ENCODE measurements around the gene SSMEM1.

SSMEM1 gene

DNA sequence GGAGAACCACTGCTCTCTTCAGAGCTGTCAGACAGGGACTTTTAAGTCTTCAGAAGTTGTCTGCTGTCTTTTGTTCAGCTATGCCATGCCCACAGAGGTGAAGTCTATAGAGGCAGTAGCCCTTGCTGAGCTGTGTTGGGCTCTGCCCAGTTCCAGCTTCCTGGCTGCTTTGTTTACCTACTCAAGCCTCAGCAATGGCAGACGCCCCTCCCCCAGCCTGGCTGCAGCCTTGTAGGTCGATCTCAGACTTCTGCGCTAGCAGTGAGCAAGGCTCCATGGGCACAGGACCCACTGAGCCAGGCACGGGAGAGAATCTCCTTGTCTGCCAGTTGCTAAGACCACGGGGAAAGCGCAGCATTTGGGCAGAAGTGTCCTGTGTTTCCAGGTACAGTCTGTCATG lies 46.9 kb downstream of the SSMEM1 start:
- ChIA-PET CTCF (no interaction called here), POLR2A (no interaction called here)
- DNase-seq (ENCODE audit: extremely low spot score), result no peak
- TF ChIP-seq SP1 (IDR thresholded peaks at IDR 0.05), result no peak
- TF ChIP-seq NFRKB (IDR thresholded peaks at IDR 0.05), result no peak
- no peak for TF ChIP-seq BHLHE40 (IDR thresholded peaks at IDR 0.05; ENCODE audit: borderline replicate concordance)
- no peak for TF ChIP-seq SUZ12 (IDR thresholded peaks at IDR 0.05)
- no peak for TF ChIP-seq ELF4 (IDR thresholded peaks at IDR 0.05)
- TF ChIP-seq ZNF384 (IDR thresholded peaks at IDR 0.05), result no peak
- no peak for TF ChIP-seq FOXK2 (IDR thresholded peaks at IDR 0.05)
- no peak for TF ChIP-seq L3MBTL2 (conservative IDR thresholded peaks at IDR 0.05)
- TF ChIP-seq PKNOX1 (IDR thresholded peaks at IDR 0.05), result no peak

GRCh38 chr7:130256704-130257103 lies 49.0 kb downstream of the SSMEM1 start:
- TF ChIP-seq BHLHE40 (IDR thresholded peaks at IDR 0.05; ENCODE audit: borderline replicate concordance) (no peak), ELF4 (IDR thresholded peaks at IDR 0.05) (no peak), FOXK2 (IDR thresholded peaks at IDR 0.05) (no peak), SUZ12 (IDR thresholded peaks at IDR 0.05) (no peak)
- DNase-seq (ENCODE audit: extremely low spot score), result no peak
- CTCF ChIA-PET, result no interaction called here
- POLR2A ChIA-PET, result no interaction called here

- no peak for DNase-seq (ENCODE audit: extremely low spot score)
- ChIA-PET POLR2A (interaction anchor here (0.6 kb wide), 1 partner anchor 580 kb away, joined by 3 read pairs; no protein-coding TSS in a partner anchor), CTCF (interaction anchor here (0.6 kb wide), 1 partner anchor 10 kb away, joined by 3 read pairs; no protein-coding TSS in a partner anchor)
- TF ChIP-seq TARDBP (IDR thresholded peaks at IDR 0.05) (no peak), ARNT (IDR thresholded peaks at IDR 0.05) (no peak), PKNOX1 (IDR thresholded peaks at IDR 0.05) (no peak), NFRKB (IDR thresholded peaks at IDR 0.05) (no peak), BHLHE40 (IDR thresholded peaks at IDR 0.05; ENCODE audit: borderline replicate concordance) (no peak), ELF4 (IDR thresholded peaks at IDR 0.05) (no peak), FOXM1 (IDR thresholded peaks at IDR 0.05; ENCODE audit: borderline replicate concordance) (no peak), ZNF384 (IDR thresholded peaks at IDR 0.05) (no peak), L3MBTL2 (conservative IDR thresholded peaks at IDR 0.05) (no peak), SUZ12 (IDR thresholded peaks at IDR 0.05) (no peak), CTBP1 (IDR thresholded peaks at IDR 0.05; ENCODE audit: borderline replicate concordance) (no peak), SP1 (IDR thresholded peaks at IDR 0.05) (no peak), FOXK2 (IDR thresholded peaks at IDR 0.05) (no peak), LEF1 (IDR thresholded peaks at IDR 0.05; ENCODE audit: borderline replicate concordance) (no peak), FOXA1 (IDR thresholded peaks at IDR 0.05) (no peak), HDGF (IDR thresholded peaks at IDR 0.05; ENCODE audit: borderline replicate concordance) (no peak)
Observed at GRCh38 chr7:130258494-130259078, 50.9 kb downstream of the SSMEM1 start.

GRCh38 chr7:130262448-130262847 lies 54.8 kb downstream of the SSMEM1 start:
- POLR2A ChIA-PET, result interaction anchor here (2.5 kb wide), 1 partner anchor 11 kb away, joined by 12 read pairs; no protein-coding TSS in a partner anchor
- no peak for DNase-seq (ENCODE audit: extremely low spot score)
- CTCF ChIA-PET, result no interaction called here
- TF ChIP-seq NFRKB (IDR thresholded peaks at IDR 0.05), result no peak
- no peak for TF ChIP-seq BHLHE40 (IDR thresholded peaks at IDR 0.05; ENCODE audit: borderline replicate concordance)
- no peak for TF ChIP-seq LEF1 (IDR thresholded peaks at IDR 0.05; ENCODE audit: borderline replicate concordance)
- TF ChIP-seq TARDBP (IDR thresholded peaks at IDR 0.05), result no peak
- no peak for TF ChIP-seq FOXK2 (IDR thresholded peaks at IDR 0.05)
- no peak for TF ChIP-seq FOXA1 (IDR thresholded peaks at IDR 0.05)
- no peak for TF ChIP-seq FOXM1 (IDR thresholded peaks at IDR 0.05; ENCODE audit: borderline replicate concordance)
- TF ChIP-seq PKNOX1 (IDR thresholded peaks at IDR 0.05), result no peak
- no peak for TF ChIP-seq SP1 (IDR thresholded peaks at IDR 0.05)
- no peak for TF ChIP-seq ELF4 (IDR thresholded peaks at IDR 0.05)
- TF ChIP-seq SUZ12 (IDR thresholded peaks at IDR 0.05), result no peak
- TF ChIP-seq ARNT (IDR thresholded peaks at IDR 0.05), result no peak
- TF ChIP-seq L3MBTL2 (conservative IDR thresholded peaks at IDR 0.05), result no peak
- TF ChIP-seq ZNF384 (IDR thresholded peaks at IDR 0.05), result no peak
- no peak for TF ChIP-seq CTBP1 (IDR thresholded peaks at IDR 0.05; ENCODE audit: borderline replicate concordance)
- no peak for TF ChIP-seq HDGF (IDR thresholded peaks at IDR 0.05; ENCODE audit: borderline replicate concordance)

GRCh38 chr7:130263130-130263529 lies 55.5 kb downstream of the SSMEM1 start:
- no peak for TF ChIP-seq FOXK2 (IDR thresholded peaks at IDR 0.05)
- TF ChIP-seq FOXM1 (IDR thresholded peaks at IDR 0.05; ENCODE audit: borderline replicate concordance), result no peak
- TF ChIP-seq FOXA1 (IDR thresholded peaks at IDR 0.05), result no peak
- no peak for TF ChIP-seq PKNOX1 (IDR thresholded peaks at IDR 0.05)
- no peak for TF ChIP-seq SUZ12 (IDR thresholded peaks at IDR 0.05)
- no peak for TF ChIP-seq HDGF (IDR thresholded peaks at IDR 0.05; ENCODE audit: borderline replicate concordance)
- TF ChIP-seq ZNF384 (IDR thresholded peaks at IDR 0.05), result no peak
- no peak for TF ChIP-seq L3MBTL2 (conservative IDR thresholded peaks at IDR 0.05)
- TF ChIP-seq SP1 (IDR thresholded peaks at IDR 0.05), result no peak
- TF ChIP-seq CTBP1 (IDR thresholded peaks at IDR 0.05; ENCODE audit: borderline replicate concordance), result no peak
- CTCF ChIA-PET, result no interaction called here
- POLR2A ChIA-PET, result interaction anchor here (2.5 kb wide), 1 partner anchor 10 kb away, joined by 12 read pairs; no protein-coding TSS in a partner anchor
- DNase-seq (ENCODE audit: extremely low spot score), result no peak
